ENCODE results near the gene NAXD. TPM values are rescaled to one million over a fixed set of nuclear protein-coding genes. Genes with fewer than 3 reads are reported as not detected.

NAXD gene
- total RNA-seq, 1 experiment from 2014 or later, result 32.1 TPM

DNA sequence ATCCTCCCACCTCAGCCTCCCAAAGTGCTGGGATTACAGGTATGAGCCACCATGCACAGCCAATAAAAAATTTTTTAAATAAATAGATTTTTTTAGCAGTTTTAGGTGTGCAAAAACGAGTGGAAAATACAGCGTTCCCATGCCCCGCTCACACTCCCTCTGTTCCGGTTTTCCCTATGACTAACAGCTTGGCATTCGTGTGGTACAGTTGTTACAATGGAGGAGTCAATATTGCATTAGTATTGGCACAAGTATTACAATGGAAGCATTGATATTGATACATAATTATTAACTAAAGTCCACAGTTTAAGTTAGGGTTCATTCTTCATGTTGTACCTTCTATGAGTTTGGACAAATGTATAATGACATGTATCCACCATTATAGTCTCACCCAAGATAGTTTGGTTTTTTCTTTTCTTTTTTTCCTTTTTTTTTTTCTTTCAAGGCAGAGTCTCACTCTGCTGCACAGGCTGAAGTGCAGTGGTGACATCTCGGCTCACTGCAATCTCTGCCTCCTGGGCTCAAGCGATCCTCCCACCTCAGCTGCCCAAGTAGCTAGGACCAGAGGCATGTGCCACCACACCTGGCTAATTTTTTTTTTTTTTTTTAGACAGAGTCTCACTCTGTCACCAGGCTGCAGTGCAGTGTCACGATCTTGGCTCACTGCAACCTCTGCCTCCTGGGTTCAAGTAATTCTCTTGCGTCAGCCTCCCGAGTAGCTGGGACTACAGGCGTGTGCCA is 38.4 kb upstream of the NAXD start:
- Histone ChIP-seq H3K4me2 (ENCODE audit: low read length) (no peak overlapping the region), H3K27me3 (ENCODE audit: insufficient read depth, low read length) (no peaks in the 10 kb centered on the region), H3K9ac (ENCODE audit: low read length) (no peak overlapping the region), H3K36me3 (ENCODE audit: control insufficient read depth in 1 of 2, insufficient read depth in 2 of 2, low read length in 2 of 2) (no peaks in the 10 kb centered on the region), H3K9me2 (ENCODE audit: insufficient read depth) (no peaks in the 10 kb centered on the region), H3K9me3 (ENCODE audit: control insufficient read depth in 1 of 2, insufficient read depth in 1 of 2, low read depth in 1 of 2, low read length in 2 of 2) (no peaks in the 10 kb centered on the region), H3K4me1 (ENCODE audit: control insufficient read depth in 1 of 2, insufficient read depth in 2 of 2, low read length in 2 of 2) (peaks cover 3 to 13% of the 10 kb centered on the region in 2 experiments), H3K4me3 (replicated peaks in 1 of 2; ENCODE audit: low read depth in 1 of 2, low read length in 2 of 2) (no peak overlapping the region), H2AFZ (ENCODE audit: low read depth, low read length, poor library complexity, severe bottlenecking) (no peak overlapping the region), H3K79me2 (ENCODE audit: insufficient read depth, low read length) (no peaks in the 10 kb centered on the region), H4K20me1 (ENCODE audit: insufficient read depth) (no peaks in the 10 kb centered on the region), H3K27ac (ENCODE audit: low read depth, low read length) (no peak overlapping the region)
- DNase-seq (ENCODE audit: low read depth, low spot score), result no peak
- POLR2A ChIA-PET, result no interaction called here
- no peak for TF ChIP-seq POLR2AphosphoS5 (IDR thresholded peaks at IDR 0.05; ENCODE audit: low read depth, low read length)
- TF ChIP-seq, protein P1, sequence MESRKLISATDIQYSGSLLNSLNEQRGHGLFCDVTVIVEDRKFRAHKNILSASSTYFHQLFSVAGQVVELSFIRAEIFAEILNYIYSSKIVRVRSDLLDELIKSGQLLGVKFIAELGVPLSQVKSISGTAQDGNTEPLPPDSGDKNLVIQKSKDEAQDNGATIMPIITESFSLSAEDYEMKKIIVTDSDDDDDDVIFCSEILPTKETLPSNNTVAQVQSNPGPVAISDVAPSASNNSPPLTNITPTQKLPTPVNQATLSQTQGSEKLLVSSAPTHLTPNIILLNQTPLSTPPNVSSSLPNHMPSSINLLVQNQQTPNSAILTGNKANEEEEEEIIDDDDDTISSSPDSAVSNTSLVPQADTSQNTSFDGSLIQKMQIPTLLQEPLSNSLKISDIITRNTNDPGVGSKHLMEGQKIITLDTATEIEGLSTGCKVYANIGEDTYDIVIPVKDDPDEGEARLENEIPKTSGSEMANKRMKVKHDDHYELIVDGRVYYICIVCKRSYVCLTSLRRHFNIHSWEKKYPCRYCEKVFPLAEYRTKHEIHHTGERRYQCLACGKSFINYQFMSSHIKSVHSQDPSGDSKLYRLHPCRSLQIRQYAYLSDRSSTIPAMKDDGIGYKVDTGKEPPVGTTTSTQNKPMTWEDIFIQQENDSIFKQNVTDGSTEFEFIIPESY (IDR thresholded peaks at IDR 0.05; ENCODE audit: extremely low read depth, insufficient replicate concordance, low read length), result no peak
- TF ChIP-seq YY1 (IDR thresholded peaks at IDR 0.05; ENCODE audit: extremely low read depth, insufficient replicate concordance, low read depth, low read length), result no peak
- no peak for TF ChIP-seq ELF1 (IDR thresholded peaks at IDR 0.05; ENCODE audit: borderline replicate concordance, low read depth)
- no peak for TF ChIP-seq CEBPB (IDR thresholded peaks at IDR 0.05; ENCODE audit: low read depth)
- TF ChIP-seq, protein P2, sequence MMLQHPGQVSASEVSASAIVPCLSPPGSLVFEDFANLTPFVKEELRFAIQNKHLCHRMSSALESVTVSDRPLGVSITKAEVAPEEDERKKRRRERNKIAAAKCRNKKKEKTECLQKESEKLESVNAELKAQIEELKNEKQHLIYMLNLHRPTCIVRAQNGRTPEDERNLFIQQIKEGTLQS (IDR thresholded peaks at IDR 0.05), result no peak
- no peak for TF ChIP-seq CBX3 (IDR thresholded peaks at IDR 0.05; ENCODE audit: low read depth)
- no peak for ATAC-seq
- CTCF ChIA-PET, result no interaction called here
- RAD21 ChIA-PET (ENCODE audit: low non-redundant PET in 1 of 2, low total read pairs in 2 of 2, uncharacterized antibody in 2 of 2, unreplicated experiment in 2 of 2), result no interaction called here
- intact Hi-C loops (cut with micrococcal nuclease), result no loop called here
- no TSS peak for BruUV-seq (replicated peaks)

Data from HCT116 (cell line).